ENCODE data around the gene ABCA10. TPM values are rescaled to one million over a fixed set of nuclear protein-coding genes. Genes with fewer than 3 reads are reported as not detected.

Gene ABCA10
- total RNA-seq, 1 donor from 2014 or later, result 0.40 TPM

DNA sequence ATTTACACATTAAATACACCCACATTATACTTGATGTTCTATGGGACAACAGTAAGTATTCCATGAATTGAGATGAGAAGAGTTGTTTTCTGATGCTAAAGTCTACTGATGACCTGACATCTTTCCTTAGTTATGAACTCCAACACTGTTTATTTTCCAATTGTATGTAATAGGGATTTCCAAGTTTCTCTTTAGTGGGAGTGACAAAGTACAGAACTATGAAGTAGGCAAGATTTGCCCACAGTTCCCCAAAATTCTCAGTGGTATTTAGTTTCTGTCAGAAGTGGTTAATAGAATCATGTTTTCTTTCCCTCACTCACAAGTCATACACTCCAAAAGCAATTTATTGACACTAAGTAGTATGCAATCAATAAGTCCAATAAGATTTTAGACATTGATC is 64.4 kb downstream of the ABCA10 start:
- DNase-seq (ENCODE audit: low read depth, low spot score), result no peak

DNA sequence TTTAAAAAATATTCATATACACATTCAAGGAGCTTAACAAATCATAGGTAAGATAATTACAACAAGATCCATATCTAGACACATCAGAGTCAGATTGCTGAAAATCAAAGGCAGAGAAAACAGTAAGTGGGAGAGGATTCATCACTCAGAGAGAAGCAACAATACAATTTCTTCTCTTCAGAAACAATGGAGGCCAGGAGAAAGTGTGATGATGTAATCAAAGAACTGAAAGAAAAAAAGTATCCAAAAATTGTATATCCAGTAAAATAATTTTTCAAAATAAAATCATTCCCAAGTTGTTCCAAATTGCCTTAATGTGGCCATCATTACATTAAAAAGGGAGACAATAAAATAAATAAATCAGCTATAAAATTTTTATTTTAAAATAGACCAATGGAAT is 69.2 kb downstream of the ABCA10 start:
- no peak for DNase-seq (ENCODE audit: low read depth, low spot score)

DNA sequence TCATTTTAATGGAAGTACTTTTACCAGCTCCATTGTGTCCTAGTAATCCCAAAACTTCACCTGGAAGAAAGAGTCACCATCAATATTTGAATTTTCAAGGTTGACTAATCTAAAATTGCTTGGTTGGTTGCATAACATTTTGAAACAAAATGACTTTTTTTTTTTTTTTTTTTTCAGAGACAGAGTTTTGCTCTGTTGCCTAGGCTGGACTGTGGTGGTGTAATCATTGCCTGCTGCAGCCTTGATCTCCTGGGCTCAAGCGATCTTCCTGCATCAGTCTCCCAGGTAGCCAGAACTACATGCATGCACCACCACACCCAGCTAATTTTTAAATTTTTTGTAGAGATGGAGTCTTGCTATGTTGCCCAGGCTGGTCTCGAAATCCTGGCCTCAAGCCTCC is 74.4 kb downstream of the ABCA10 start:
- no peak for DNase-seq (ENCODE audit: low read depth, low spot score)

DNA sequence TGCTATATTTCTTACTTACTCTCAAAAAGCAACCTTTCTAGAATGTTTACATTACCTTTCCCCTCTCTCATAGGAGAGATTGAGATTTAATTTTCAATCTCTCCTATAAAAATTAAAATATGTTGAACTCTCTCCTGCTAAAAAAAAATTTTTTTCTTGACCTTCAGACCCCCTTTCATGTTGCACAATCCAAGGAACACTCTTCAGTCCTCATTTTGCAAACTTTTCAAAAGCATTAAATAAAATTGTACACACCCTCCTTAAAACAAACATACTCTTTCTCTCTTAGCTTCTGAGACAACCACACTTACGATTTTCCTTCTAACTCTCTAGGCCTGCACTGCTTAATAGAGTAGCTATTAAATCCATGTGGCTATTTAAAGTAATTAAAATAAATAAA is 78.3 kb downstream of the ABCA10 start:
- no peak for DNase-seq (ENCODE audit: low read depth, low spot score)

DNA sequence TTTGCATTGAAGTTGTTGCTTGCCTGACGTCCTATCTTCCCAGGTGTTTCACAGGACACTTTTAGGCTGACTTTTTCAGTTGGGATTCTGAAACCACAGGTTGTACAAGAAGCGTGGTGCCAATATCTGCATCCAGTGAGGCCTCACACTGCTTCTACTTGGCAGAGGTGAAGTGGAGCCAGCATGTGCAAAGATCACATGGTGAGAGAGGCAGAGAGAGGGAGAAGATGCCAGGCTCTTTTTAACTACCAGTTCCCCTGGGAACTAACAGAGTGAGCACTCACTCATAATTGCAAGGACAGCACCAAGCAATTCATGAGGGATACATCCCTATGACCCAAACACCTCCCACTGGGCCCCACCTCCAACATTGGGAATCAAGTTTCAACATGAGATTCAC is 81.2 kb downstream of the ABCA10 start:
- DNase-seq (ENCODE audit: low read depth, low spot score), result no peak

DNA sequence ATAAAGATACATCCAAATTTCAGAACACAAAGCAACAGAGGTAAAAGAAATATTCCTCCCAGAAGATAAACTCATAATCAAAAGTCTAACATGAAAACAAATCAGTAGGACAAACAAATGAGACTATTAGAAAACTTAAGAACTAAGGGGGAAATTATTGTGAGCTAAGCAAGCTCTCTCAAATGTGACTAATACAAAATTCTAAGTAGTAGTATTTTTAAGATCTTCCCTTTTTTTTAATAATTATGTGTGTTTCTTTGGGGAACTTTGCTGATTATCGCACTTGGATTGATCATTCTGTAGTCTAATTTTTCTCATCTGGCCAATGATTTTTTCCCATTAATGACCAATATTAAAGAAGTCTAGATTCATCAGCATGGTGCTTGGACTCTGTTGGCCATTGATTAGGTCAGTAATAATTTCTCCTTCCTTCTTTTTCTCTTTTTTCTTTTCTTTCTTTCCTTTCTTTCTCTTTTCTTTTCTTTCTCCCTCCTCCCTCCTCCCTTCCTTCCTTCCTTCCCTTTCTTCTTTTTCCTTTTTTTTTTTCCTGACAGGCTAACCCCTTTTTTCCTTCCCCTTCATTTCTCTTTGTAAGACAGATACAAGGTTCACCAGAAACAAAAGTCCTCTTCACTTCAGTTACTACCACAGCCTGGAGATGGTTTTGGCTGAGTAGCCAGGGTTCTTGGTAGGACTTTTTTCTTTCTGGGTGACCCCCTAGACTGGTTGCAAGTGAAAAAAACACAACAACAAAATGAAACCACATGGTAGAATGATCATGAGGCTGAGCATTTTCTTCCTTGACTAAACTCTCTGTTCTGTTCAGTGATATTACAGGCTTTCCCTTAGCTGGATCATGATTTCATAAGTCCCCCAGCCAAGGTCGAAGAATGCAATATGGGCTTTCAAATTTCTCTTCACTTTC is 84.0 kb downstream of the ABCA10 start:
- DNase-seq (ENCODE audit: low read depth, low spot score), result no peak

DNA sequence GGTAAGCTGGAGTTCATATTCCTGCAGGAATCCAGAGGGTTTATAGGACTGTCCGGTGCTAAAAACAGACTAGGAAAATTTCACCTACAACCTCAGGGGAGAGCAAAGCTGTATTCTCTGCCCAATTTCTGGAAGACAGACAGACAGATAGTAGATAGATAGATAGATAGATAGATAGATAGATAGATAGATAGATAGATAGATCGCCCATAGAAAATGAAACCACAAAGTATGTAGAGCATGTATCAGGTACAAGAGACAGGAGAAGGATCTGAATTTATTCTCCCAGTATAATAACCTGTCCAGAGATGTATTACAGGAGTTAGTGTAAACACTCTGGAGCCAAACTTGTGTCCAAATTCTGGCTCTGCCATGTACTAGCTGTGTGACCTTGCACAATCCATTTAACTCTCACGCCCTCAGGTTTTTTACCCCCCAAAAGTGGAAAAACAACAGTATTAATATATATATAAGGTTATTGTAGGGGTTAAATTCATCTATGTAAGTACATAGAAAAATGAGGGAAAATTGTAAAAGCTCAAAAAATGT is 84.9 kb downstream of the ABCA10 start:
- no peak for DNase-seq (ENCODE audit: low read depth, low spot score)

DNA sequence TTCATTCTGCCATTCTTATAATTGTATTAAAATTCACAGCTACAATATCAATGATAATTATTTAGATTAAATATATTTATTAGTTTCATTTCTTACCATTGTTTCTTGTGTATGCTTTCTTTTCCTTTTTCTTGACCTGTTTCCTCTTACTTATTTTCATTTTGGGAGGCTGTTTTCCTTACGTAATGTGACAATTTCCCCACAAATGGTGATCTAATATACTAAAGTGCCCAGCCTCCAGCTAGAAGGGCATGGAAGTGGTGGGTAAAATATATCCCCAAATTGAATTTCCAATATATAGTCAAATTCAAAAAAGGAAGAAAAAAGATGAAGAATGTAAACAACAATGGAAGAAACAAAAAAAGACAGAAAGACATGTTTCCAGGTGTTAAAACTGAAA is 85.5 kb downstream of the ABCA10 start:
- DNase-seq (ENCODE audit: low read depth, low spot score), result no peak

DNA sequence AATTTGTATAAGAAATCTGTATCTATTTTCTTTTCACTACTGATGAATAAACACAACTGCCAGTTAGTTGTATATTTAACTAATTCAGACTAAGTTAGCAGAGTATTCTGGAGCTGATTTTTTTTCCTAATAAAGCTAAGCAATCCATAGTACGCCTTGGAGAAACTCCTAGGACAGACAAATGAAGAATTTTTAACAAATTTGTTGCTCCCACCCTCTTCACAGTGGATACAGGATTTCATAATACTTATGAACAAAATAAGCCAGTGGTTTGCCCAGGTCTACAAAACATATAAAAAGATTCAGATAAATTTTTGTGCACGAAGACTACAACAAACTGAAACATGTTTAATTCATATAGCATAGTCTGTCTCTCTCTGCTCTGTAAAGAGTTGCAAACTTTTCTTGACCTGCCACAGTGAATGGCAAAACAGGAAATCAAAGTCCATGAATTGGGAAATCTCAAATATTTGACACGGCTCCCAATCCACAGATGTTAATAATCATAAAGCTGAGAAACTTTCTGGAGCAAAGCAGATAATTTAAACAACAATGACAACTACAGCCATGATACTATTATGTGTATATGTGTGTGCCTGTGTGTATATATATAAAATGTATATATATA is 86.3 kb downstream of the ABCA10 start:
- peak; percentile 3 for DNase-seq (ENCODE audit: low read depth, low spot score)

DNA sequence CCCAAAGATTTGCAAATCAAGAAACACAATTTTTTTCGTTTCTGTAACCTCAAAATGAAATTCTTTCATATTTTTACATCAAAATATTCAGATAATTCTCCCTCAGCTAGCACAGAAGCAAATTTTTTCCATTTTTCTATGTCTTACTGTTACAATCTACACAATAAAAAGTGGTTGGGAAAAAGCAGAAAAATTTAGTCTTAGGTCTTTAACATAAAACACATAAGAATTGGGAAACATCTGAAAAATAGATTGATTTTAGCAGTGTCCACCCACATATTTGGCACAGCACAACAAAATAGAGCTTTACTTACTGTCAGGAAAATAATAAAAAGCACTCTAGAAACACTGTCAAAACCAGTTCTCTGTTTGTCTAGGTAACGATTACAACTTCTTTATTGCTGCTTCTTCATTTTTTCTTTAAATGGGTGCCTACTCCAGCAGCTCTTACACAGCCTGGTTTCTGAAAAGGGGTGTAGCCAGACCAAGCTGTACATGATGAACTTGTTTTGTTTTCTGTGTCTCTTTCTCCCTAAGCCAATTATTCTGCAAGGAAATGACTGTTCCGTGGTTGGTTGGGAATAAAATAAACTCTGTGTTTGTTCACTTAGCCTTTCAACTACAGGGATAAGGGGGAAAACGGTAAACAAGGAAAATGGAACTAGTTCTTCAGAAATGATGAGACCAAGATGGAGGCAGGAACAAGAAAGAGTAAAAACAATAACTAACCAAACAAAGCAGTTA is 87.0 kb downstream of the ABCA10 start, which contains the start of gene ABCA6:
TSS of gene ABCA6 (minus strand) at position 465 of the 744 bp plus-strand sequence. CDS start 1,192 bp downstream, outside the sequence.
- DNase-seq (ENCODE audit: low read depth, low spot score), result peak; percentile 60

DNA sequence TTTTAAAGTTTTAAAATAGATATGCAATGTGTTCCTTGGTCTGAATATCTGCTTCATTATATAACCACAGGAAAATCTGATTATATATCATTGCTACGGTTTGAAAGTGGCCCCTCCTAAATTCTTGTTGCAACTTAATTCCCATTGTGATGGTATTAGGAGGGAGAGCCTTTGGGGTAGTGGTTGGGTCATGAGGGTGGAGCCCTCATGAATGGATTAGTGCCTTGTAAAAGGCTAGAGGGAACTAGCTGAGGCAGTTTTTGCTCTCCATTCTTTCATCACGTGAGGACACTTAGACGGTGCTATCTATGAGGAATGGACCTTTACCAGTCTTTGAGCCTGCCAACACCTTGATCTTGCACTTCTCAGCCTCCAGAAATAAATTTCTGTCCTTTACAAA is 94.5 kb downstream of the ABCA10 start:
- DNase-seq (ENCODE audit: low read depth, low spot score), result no peak

DNA sequence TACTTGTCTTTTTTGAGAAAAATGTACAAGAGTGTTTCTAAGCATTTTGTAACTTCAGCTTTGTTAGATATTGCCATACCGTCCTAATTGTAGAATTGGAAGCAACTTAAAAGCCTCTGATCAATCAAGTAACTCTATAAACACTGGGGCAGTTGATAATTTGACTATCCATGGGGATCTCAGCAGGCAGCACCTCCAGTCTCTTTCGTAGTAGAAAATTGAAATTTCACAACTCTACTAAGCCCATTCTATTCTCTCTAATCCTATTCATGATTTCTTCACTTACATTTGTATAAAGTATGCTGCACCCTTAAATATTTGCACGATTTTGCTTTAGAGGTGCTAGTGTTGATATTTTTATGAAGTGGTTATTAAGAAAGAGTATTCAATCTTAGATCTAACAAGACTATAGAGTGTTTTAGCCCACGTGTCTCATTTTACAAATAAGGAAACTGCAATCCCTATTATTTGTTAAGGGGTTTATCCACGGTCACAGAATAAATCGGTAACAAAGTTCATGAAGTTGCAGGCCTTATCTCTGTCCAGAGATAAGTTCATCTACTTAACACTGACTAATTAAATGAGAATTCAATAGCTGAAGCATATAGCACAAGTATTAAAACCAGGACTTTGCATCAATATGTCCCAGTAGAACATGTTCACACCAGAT is 97.9 kb downstream of the ABCA10 start:
- no peak for DNase-seq (ENCODE audit: low read depth, low spot score)

DNA sequence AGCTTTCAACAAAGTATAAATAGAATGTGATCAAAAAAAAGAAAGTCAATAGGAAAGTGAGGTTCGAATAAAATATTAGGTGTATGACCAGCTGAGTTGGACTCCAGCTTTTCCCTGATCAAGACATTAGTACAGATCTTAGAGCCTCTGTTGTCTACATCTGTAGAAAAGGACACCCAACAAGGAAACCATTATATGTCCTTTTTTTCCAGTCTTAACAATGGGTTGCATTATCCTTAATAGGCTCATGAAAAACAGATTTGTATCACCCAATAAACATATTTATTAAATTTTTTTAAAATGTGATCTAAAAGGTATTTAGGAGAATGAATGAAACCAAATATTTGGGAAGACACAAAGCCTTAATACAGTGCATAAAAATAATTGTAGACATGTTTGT is 105.0 kb downstream of the ABCA10 start:
- no peak for DNase-seq (ENCODE audit: low read depth, low spot score)

DNA sequence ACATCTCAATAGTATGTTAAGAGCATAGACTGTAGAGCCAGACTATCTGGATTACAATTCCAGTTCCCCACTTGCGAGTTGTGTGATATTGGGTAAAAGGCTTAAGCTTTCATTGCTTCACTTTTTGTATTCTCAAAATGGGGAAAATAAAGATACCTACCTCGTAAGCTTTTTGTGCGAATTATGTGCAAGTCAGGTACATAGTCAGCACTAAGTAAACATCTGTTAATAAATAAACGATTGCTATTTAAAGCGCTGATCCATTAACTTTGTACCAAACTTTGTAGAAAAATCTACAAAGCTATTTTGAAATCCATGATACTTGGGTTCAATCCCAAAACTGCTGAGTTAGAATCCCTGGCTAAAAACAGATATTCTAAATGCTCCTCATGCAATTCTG is 106.6 kb downstream of the ABCA10 start:
- no peak for DNase-seq (ENCODE audit: low read depth, low spot score)

DNA sequence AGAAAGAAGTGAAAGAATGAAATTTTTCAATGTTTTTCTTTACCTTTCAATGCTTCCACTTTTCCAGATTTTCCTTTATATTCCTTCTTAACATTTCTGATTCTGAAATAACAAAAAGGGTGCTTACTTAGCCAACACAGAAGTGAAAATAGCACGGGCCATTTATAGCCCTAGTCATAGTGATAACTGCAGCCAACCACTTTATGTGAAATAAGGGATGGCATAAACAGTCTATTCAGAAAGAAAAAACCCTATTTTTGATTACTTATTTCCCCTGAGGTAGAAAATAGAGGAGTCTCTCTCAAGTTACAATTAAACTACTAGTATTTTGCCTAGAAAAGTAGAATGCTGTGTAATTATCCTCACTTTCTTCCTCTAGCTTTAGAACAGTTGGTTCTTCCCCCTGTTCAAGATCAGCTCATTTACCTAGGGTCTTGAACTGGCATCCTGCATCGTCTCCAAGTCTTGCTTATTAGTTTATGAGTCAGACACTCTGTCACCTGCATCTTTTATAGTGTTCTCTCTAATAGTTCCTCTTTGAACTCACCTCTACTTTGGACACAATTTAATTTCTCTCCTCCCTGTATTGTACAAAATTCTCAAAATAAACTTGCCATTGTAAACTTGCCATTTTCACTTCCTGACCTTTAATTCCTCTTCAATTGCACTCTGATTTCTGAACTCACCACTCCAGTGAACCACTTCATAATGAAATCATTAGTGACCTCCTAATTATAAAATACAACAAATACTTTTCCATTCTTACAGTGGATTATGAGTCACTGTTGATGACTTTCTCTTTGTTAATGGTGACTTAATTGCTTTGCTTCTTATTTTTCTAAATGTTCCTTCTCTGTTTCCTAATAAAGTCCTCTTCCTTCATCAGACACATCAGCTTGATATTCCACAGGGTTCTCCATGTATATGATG is 110.5 kb downstream of the ABCA10 start:
- no peak for DNase-seq (ENCODE audit: low read depth, low spot score)

DNA sequence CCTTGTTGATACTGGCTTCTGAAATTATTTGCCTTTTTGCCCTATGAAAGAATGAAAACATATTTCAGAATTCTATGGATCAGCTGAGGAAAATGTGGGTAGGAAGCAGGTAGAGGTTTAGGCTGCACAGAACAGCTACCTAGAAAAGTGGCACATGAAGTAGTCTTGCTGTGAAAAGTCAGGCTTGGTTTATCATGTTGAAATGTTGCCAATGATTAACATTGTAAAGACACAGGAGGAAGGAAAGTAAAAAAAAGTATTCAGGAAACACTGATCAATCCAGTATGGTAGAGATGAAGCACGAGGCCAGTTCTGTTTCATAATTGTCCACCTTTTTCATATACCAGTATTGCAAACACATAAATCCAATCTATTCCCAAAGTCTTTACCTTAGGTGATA is 116.8 kb downstream of the ABCA10 start:
- no peak for DNase-seq (ENCODE audit: low read depth, low spot score)

DNA sequence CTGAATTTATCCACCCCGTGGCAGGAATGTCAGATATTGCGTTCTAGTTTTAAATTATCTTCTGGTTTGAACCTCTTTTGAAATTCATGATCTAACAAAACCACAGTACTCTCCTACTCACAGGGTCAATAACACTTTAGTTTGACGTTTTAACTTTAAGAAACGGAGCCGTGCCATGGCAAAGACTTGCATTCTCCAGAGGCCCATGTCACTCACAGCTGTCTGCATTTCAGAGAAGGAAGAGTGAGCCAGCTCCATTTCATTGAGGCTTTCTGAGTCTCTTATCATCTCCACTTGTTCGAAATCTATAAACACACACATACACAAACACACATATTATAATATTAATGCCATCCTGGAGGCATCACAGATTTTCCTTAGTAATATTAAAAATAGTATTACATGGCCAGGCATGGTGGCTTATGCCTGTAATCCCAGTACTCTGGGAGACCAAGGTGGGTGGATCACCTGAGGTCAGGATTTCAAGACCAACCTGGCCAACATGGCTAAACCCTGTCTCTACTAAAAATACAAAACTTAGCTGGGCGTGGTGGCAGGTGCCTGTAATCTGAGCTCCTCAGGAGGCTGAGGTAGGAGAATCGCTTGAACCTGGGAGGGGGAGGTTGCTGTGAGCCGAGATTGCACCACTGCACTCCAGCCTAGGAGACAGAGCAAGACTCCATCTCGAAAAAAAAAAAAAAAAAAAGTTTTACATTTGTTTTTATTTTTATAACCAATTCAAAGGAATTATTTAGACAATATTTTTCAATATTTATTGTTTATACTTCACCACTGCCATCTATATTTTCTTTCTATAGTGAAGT is 122.5 kb downstream of the ABCA10 start:
- DNase-seq (ENCODE audit: low read depth, low spot score), result no peak

DNA sequence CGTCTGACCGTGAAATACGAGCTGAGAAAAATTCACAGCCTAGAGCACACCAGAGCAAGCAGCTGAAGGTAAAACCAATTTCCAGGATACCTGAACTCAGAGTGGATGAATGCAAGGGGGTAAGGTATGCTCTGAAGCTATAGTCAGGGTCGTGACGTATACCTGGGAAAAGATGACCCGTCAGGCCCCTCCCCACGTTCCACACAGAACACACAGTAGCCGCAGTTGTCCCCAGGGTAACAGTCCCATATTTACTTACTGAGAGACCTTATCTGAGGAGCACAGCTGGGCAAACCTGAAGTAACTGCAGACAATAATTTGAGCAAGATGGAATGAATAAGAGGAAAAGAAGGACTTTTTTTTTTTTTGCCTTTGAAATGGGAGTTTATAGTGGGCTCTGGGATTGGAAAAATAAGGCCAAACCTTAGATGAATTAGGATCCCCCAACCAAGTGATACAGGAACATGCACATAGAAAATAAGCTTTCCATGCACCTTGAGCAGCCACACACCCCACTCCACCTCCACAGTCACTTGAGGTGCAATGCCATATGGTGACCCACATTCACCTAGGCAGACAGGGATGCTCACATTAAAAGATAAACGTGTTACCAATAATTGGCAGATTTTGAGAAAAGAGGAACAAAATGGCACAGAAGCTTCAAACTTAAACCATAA is 124.9 kb downstream of the ABCA10 start:
- DNase-seq (ENCODE audit: low read depth, low spot score), result no peak

DNA sequence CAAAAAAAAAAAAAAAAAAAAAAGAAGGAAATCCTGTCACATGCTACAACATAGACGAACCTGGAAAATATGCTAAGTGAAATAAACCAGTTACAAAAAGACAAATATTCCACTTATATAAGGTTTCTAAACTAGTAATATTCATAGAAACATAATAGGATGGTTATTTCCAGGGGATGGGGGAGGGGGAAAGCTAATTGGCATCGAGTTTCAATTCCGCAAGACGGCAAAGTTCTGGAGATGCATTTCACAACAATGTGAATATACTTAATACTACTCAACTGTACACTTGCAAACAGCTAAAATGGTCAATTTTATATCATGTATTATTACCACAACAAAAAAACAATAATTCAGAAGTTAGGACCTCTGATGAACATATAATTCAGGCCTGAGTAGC is 130.0 kb downstream of the ABCA10 start:
- no peak for DNase-seq (ENCODE audit: low read depth, low spot score)

All from pulmonary artery endothelial cell (primary cell).